ENCODE measurements around the gene SNX25. TPM values are rescaled to one million over a fixed set of nuclear protein-coding genes. Genes with fewer than 3 reads are reported as not detected.

SNX25 gene
- total and polyA plus RNA-seq, 10 of the 15 experiments (the other 5 are each of a cell fraction or from before 2014, with no cell fraction given): 11.2 to 117 (median 62.8) TPM

DNA sequence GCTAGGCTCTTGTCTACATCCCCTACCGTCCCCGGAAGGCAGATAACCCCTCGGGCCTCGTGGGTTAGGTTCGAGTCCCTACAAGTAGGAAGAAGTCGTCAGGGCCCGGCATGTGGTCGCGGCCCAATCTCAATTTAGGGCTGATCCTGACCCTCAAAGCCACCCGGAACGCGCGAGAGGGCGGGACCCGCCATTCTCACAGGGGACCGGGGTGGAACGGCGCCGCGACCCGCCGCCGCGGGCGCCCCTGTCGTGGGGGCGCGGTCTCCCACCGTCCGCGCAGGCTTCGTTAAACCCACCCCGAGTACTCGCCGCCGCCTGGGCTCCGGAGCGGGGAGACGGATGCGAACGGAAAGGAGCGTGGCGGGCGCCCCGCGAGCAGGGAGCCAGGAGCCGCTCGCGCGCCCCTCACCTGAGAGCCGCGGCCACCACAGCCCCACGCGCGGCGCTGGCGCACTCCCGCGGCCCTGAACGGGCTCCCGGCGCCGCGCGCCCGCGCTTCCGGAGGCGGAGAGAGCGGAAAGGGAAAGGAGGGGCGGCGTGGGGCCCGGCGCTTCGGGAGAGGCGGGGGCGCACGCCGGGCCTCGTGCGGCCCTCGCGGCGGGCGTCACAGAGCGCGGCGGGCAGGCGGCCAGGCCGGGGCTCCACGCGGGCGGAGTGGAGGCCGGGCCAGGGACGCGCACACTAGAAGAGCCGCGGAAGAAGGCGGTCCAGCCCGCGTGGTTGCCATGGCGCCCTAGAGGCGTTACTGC is 5.7 kb upstream of the SNX25 start, which contains the start of gene CFAP97 (continued):
- TF ChIP-seq, protein P1, sequence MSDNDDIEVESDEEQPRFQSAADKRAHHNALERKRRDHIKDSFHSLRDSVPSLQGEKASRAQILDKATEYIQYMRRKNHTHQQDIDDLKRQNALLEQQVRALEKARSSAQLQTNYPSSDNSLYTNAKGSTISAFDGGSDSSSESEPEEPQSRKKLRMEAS (IDR thresholded peaks at IDR 0.05; ENCODE audit: low read depth, low read length): peak; percentile 48; the same call in 1 of the 2 replicates
- TF ChIP-seq MEF2A (IDR thresholded peaks at IDR 0.05; ENCODE audit: insufficient read depth, low read depth, low read length) (0 out of 2 replicates have a peak, but pooled peaks have one; percentile 23), RB1 (IDR thresholded peaks at IDR 0.05; ENCODE audit: borderline replicate concordance) (peak; percentile 82; the same call in 1 of the 2 replicates), NR2F1 (conservative IDR thresholded peaks at IDR 0.05) (peak; percentile 67; the same call in 1 of the 2 replicates), MYC (IDR thresholded peaks at IDR 0.05; ENCODE audit: insufficient read depth, insufficient read length, insufficient replicate concordance, low read length, severe bottlenecking) (peak; percentile 16), POLR2AphosphoS5 (IDR thresholded peaks at IDR 0.05; ENCODE audit: low read length) (peak; percentile 69; the same call in 1 of the 2 replicates), DPF2 (IDR thresholded peaks at IDR 0.05) (peak; percentile 88), HDAC6 (IDR thresholded peaks at IDR 0.05; ENCODE audit: unreplicated experiment) (peak; percentile 50), ASH2L (IDR thresholded peaks at IDR 0.05; ENCODE audit: borderline replicate concordance, low read depth) (no peak; the same call in 1 of the 2 replicates), FOS (IDR thresholded peaks at IDR 0.05; ENCODE audit: borderline replicate concordance, extremely low read depth, insufficient read length) (no peak), KAT2A (conservative IDR thresholded peaks at IDR 0.05; ENCODE audit: control insufficient read depth, low read depth, low read length) (no peak), IKZF1 (conservative IDR thresholded peaks at IDR 0.05) (peak; percentile 89), NFXL1 (IDR thresholded peaks at IDR 0.05; ENCODE audit: borderline replicate concordance) (no peak), SMARCA5 (IDR thresholded peaks at IDR 0.05) (peak; percentile 58; the same call in 1 of the 2 replicates), POLR2AphosphoS2 (IDR thresholded peaks at IDR 0.05; ENCODE audit: low read depth, low read length) (peak; percentile 59; the same call in 1 of the 2 replicates), SRF (IDR thresholded peaks at IDR 0.05; ENCODE audit: low read depth in 2 of 2, low read length in 2 of 2) (0 out of 4 replicates have a peak, but pooled peaks of 1 of the 2 experiments have one; percentile 26), MXI1 (IDR thresholded peaks at IDR 0.05; ENCODE audit: low read depth, low read length) (peak; percentile 92), TAF1 (IDR thresholded peaks at IDR 0.05; ENCODE audit: borderline replicate concordance, low read depth, low read length) (peak; percentile 66; the same call in 1 of the 2 replicates), BACH1 (IDR thresholded peaks at IDR 0.05; ENCODE audit: borderline replicate concordance) (peak; percentile 98), YY1 (IDR thresholded peaks at IDR 0.05; ENCODE audit: low read depth, low read length) (peak; percentile 53), RUNX3 (IDR thresholded peaks at IDR 0.05; ENCODE audit: low read length) (peak; percentile 45), POLR2A (IDR thresholded peaks at IDR 0.05; ENCODE audit: low read depth, low read length) (peak; percentile 90), ZSCAN29 (IDR thresholded peaks at IDR 0.05) (0 out of 2 replicates have a peak, but pooled peaks have one; percentile 31), ZNF217 (IDR thresholded peaks at IDR 0.05) (peak; percentile 79)
- TF ChIP-seq, protein P2, sequence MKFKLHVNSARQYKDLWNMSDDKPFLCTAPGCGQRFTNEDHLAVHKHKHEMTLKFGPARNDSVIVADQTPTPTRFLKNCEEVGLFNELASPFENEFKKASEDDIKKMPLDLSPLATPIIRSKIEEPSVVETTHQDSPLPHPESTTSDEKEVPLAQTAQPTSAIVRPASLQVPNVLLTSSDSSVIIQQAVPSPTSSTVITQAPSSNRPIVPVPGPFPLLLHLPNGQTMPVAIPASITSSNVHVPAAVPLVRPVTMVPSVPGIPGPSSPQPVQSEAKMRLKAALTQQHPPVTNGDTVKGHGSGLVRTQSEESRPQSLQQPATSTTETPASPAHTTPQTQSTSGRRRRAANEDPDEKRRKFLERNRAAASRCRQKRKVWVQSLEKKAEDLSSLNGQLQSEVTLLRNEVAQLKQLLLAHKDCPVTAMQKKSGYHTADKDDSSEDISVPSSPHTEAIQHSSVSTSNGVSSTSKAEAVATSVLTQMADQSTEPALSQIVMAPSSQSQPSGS (IDR thresholded peaks at IDR 0.05; ENCODE audit: low read length): no peak
- TF ChIP-seq, protein P3, sequence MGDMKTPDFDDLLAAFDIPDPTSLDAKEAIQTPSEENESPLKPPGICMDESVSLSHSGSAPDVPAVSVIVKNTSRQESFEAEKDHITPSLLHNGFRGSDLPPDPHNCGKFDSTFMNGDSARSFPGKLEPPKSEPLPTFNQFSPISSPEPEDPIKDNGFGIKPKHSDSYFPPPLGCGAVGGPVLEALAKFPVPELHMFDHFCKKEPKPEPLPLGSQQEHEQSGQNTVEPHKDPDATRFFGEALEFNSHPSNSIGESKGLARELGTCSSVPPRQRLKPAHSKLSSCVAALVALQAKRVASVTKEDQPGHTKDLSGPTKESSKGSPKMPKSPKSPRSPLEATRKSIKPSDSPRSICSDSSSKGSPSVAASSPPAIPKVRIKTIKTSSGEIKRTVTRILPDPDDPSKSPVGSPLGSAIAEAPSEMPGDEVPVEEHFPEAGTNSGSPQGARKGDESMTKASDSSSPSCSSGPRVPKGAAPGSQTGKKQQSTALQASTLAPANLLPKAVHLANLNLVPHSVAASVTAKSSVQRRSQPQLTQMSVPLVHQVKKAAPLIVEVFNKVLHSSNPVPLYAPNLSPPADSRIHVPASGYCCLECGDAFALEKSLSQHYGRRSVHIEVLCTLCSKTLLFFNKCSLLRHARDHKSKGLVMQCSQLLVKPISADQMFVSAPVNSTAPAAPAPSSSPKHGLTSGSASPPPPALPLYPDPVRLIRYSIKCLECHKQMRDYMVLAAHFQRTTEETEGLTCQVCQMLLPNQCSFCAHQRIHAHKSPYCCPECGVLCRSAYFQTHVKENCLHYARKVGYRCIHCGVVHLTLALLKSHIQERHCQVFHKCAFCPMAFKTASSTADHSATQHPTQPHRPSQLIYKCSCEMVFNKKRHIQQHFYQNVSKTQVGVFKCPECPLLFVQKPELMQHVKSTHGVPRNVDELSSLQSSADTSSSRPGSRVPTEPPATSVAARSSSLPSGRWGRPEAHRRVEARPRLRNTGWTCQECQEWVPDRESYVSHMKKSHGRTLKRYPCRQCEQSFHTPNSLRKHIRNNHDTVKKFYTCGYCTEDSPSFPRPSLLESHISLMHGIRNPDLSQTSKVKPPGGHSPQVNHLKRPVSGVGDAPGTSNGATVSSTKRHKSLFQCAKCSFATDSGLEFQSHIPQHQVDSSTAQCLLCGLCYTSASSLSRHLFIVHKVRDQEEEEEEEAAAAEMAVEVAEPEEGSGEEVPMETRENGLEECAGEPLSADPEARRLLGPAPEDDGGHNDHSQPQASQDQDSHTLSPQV (IDR thresholded peaks at IDR 0.05): no peak
